NCI-H187 treated with DMSO at 0.1 percent for 48 hours (cell line): ENCODE measurements around the gene MYPOP.

Experiments used
- DNase-seq: peaks from one replicate; lab custom pipeline; 2025; lab: John Stamatoyannopoulos, UW

MYPOP gene

DNA sequence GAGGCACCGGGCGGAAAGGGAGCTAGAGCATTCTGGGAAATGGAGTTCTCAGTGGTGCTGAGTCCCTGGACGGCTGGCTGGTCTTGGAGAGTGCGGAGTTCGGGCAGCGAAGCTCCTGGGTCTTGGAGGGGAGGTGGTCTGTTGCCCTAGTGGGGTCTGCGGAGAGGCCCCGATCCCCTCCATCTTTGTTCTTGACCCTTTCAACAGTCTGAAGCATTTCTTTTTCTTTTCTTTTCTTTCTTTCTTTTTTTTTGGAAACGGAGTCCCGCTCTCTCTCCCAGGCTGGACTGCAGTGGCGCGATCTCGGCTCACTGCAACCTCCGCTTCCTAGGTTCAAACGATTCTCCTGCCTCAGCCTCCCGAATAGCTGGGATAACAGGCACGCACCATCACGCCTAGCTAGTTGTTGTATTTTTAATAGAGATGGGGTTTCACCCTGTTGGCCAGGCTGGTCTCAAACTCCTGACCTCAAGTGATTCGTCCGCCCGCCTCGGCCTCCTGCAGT lies 39.0 kb downstream of the MYPOP start:
- DNase-seq = no peak

DNA sequence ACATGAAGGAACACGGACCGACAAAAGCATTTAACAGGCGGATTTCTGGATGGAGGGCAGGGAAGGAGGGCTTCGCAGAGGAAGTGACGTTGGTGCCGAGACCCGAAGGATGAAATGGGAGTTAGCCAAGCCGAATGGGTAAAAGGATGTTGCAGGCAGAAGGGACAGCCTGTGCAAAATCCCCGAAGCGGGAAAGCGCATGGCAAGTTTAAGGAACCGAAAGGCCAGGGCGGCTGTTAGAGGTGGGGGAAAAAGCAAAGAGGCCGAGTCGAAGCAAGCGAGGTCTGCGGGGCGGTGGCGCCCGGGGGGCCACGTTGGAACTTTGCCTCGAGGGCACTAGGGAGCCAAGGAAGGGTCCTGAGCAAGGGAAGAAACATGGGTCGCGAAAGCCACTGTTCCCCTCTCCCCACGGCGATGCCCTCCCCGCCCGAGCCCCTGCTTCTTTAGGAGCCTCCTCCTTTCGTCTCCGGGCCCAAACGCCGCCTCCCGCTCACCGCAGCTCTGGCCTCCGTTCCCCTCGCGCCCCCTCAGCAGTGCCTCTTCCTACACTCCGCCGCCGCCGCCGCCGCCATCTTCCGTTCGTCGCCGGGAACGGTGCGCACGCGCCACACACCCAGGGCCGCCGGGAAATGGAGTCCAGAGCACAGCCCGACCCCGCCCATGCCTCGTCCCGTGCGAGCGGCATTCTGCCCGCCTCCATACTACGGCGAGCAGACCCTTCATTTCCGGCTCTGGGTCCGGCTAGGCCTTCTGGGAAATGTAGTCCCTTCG lies 39.7 kb downstream of the MYPOP start, which contains the start of gene SYMPK:
Gene SYMPK, minus strand, starts transcription at position 584 of the 771 bp plus-strand sequence. CDS start 8,652 bp downstream, outside the sequence.
- DNase-seq = peak; percentile 97

DNA sequence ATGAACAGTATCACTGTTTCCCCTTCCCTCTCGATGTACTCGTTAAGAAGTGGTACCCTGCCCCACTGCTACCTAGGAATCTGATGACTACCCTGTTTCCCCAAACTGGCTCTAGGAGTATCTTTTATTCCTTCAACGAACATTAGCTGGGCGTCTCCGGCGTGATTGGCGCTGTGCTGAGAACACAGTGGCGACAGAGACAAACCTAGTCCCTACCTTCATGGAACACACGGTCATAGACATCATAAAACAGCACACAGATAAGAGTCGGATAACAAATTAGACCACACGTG lies 40.2 kb downstream of the MYPOP start:
- DNase-seq = no peak

DNA sequence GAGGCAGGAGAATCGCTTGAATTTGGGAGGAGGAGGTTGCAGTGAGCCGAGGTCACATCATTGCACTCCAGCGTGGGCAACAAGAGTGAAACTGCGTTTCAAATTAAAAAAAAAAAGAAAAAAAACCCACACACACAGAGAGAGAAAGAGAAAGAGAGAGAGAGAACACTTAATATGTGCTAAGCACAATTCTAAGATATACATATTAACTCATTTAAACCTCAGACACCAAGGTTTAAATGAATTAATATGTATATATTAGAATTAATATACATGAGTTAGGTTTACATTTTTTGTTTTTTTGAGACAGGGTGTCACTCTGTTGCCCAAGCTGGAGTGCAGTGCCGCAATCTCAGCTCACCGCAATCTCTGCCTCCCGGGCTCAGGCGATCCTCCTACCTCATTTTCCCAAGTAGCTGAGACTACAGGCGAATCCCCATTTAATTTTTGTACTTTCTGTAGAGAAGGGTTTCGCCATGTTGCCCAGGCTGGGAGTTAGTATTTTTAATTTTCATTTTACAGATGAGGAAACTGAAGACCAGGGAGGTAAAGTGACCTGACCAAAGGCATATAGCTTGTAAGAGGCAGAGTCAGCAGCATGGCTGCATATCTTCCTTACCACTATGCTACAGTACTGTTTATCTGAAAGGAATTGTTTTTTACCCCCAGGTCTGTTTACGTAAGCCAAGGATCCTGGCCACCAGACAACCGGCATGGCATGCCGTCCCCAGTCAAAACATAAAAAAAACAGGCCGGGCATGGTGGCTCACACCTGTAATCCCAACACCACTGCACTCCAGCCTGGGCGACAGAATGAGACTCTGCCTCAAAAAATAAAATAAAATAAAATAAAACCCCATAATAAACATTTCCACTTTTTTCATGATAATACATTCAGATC lies 41.8 kb downstream of the MYPOP start:
- no peak for DNase-seq

DNA sequence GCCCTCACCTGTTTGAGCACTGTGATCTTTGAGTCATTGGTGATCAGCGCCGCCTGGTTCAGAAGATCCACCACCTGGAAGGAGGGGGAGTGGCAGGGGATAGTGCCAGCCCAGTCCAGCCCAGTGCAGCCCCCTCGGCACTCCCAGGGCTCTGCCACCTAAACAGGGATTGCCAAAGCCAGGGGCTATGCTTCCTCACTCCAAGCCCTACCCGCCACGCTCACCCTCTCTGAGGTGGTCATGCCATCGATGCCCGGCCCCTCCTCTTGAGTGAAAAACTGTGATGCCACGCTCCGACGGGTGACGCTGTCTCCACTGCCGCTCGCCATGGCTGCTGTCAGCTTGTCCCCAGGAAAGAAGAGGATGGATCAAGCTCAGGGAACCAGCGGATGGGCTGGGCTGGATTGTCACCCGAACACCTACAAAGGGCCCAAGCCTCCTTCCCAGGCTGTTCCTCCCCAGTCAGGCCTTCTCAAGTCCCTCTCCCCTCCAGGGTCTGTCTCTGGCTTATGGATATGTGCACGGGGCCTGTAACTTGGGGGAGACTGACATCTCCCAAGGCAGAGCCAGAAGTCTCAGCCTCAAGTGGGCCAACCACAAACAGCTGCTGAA lies 48.1 kb downstream of the MYPOP start:
- DNase-seq = no peak

DNA sequence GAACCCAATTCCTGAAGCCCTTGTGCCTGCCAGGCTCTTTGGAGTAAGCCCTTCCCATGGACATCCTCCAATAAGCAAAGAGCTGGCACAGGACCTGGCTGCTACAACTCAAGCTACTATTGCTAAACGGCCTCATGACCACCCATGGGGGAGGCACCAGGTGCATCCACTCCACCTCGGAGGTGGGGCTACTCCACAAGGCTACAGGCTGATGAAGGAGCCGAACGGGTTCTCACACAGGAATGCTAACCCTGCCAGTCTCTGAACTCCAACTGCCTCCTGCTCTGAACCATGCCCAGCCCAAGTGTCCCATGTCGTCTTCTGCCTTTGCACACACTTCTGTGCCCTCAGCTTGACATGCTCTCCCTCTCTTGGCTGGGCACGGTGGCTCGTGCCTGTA lies 49.4 kb downstream of the MYPOP start:
- DNase-seq = no peak

DNA sequence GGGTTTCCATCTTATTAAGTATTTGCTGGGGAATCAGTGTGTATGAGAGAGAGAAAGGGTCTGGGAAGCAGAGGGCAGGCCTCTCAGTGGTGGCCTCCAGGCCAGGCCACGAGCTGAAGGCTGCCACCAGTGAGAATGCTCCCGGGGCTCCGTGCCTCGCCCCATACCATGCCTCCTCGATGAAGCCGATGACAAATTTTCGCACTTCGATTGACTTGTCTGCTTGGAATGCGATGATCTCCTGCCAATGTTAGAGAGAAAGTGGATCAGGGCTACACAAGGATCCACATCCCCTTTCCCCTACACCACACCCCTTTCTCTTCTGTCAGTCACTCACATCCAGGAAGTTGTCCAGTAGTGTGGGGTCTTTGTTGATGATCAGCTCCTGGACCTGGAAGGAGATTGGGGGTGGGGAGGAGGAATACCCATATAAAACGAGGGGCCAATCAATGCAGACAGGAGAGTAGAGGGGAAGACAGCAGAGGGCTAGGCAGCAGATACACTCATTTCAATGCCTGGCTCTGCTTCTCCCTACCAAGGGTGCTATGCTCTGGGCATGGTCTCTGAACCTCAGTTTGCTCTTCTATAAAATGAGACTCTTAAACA lies 50.2 kb downstream of the MYPOP start:
- DNase-seq = no peak

DNA sequence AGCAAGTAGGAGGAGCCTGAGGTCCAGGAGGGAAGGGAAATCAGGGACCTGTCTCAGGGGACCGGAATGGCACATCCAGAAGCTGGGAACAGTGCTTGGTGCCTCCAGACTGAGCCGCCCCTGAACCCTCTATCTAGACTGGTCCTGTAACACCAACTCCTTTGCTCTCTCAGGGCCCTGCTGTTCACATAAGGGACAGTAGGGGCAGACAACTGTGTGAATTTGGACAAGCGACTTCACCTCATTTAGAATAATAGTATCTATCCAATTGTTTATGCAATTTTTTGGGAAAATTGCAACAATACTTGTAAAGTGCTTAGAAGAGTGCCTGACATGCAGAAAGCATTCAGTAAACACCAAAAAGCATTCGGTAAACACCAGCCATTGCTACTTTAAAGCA lies 53.5 kb downstream of the MYPOP start:
- DNase-seq = no peak

DNA sequence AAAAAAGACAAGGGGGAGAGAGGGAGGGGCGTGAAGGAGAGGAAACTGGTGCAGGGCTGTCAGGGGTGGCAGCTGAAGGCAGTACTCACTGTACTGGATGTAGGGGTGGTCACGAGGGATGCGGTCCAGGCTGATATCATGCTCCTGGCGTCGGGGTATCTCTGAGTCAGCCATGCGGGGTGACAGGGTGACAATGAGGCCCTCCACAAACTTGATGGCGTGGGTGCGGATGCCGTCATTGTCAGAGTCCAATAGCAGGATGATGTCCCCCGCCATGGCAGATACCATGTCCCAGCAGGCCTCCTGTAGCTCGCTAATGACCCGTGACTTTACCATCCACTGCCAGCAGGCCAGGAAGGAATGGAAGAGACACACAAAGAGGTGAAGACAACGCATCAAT lies 54.8 kb downstream of the MYPOP start:
- no peak for DNase-seq

DNA sequence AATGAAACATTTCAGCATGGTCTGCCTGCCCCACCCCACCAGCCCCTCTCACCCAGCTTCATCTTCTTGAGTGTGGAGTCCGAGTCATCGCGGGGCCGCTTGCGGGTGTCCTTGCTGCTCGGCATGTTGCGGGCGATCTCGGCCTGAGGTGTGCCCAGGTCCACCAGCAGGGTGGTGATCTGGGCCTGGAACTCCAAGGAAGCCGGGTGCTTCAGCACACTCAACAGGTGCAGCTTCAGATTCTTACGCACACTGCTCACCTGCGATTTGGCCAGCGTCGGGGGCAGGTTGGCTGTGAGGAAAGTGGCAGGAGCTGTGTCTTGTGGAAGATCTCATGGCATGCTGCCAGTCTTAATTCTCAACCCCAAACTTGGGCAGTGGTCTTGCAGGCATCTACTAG lies 60.2 kb downstream of the MYPOP start:
- no peak for DNase-seq
